PC-9 (cell line): ENCODE measurements around the gene LRP1B. TPM values are rescaled to one million over a fixed set of nuclear protein-coding genes. Genes with fewer than 3 reads are reported as not detected.

Experiments used
- BruUV-seq: library from RNA; stranded (reverse); fragments of 400-500 nt; replicated peaks from 2 replicates; lab custom pipeline; 2021; lab: Mats Ljungman, UMichigan
- CTCF ChIA-PET: fragments of 300-600 bp; sonication (Branson Sonifier 250); formaldehyde crosslinking; loops from one replicate; lab custom pipeline; 2022; ENCODE audit warnings: antibody characterized with exemption; lab: Charles Lee
- POLR2A ChIA-PET: fragments of 300-600 bp; sonication (Branson Sonifier 250); formaldehyde crosslinking; loops from one replicate; lab custom pipeline; 2022; ENCODE audit warnings: antibody characterized with exemption; ENCODE audit not compliant: unreplicated experiment; lab: Charles Lee
- DNase-seq, 2 experiments: peaks; one replicate each; pipeline versions ENCODE4 v3.0.0 to v3.0.0-alpha.2; 2015 to 2022; ENCODE audit warnings: mixed read lengths in 1 of 2
- H2AFZ ChIP-seq: fragments of 200-600 bp; sonication (generic); 2 replicates; pipeline ENCODE4 v1.8.1; 2017; ENCODE audit warnings: antibody characterized with exemption
- H3F3A ChIP-seq: fragments of 200-600 bp; sonication (generic); 2 replicates; pipeline ENCODE4 v1.8.1; 2017; ENCODE audit warnings: antibody characterized with exemption, mild to moderate bottlenecking, low read depth; ENCODE audit not compliant: insufficient read depth
- H3K27ac ChIP-seq: fragments of 200-600 bp; sonication (generic); 2 replicates; pipeline ENCODE4 v1.6.1; 2016; ENCODE audit warnings: mixed run types
- H3K27me3 ChIP-seq: fragments of 200-600 bp; sonication (generic); 2 replicates; pipeline ENCODE4 v1.6.1; 2016; ENCODE audit warnings: low read depth, mixed run types; ENCODE audit not compliant: insufficient read depth
- H3K36me3 ChIP-seq: fragments of 200-600 bp; sonication (generic); 2 replicates; pipeline ENCODE4 v1.6.1; 2016; ENCODE audit warnings: low read depth, mixed run types
- H3K4me1 ChIP-seq: fragments of 200-600 bp; sonication (generic); replicated peaks from 2 replicates; pipeline ENCODE4 v1.6.1; 2016; ENCODE audit warnings: mixed run types; ENCODE audit not compliant: insufficient read depth
- H3K4me2 ChIP-seq: fragments of 200-600 bp; sonication (generic); 2 replicates; pipeline ENCODE4 v1.6.1; 2017; ENCODE audit warnings: mixed run types
- H3K4me3 ChIP-seq: fragments of 200-600 bp; sonication (generic); 2 replicates; pipeline ENCODE4 v1.6.1; 2016; ENCODE audit warnings: mixed run types
- H3K79me2 ChIP-seq: fragments of 200-600 bp; sonication (generic); 2 replicates; pipeline ENCODE4 v1.6.1; 2017; ENCODE audit warnings: low read depth, mixed run types
- H3K9me2 ChIP-seq: fragments of 200-600 bp; sonication (generic); 2 replicates; pipeline ENCODE4 v1.8.1; 2017; ENCODE audit warnings: mild to moderate bottlenecking; ENCODE audit not compliant: insufficient read depth
- H3K9me3 ChIP-seq: fragments of 200-600 bp; sonication (generic); 2 replicates; pipeline ENCODE4 v1.8.1; 2016; ENCODE audit warnings: low read depth; ENCODE audit not compliant: insufficient read depth
- H4K20me1 ChIP-seq: fragments of 200-600 bp; sonication (generic); 2 replicates; pipeline ENCODE4 v1.8.1; 2017; ENCODE audit not compliant: insufficient read depth
- CTCF ChIP-seq: fragments of 200-600 bp; sonication (generic); conservative IDR thresholded peaks from 2 replicates; pipeline ENCODE4 v1.6.1; 2017; ENCODE audit warnings: mixed run types, antibody characterized with exemption, mild to moderate bottlenecking, moderate library complexity
- EZH2 ChIP-seq: fragments of 200-600 bp; sonication (generic); IDR thresholded peaks from 2 replicates; pipeline ENCODE4 v1.8.0; 2017; ENCODE audit warnings: antibody characterized with exemption, low read depth
- intact Hi-C: fragments of 100-400 bp; cut with micrococcal nuclease; formaldehyde crosslinking; loops from one replicate; pipeline ENCODE4 v1.10.0; 2022; ENCODE audit not compliant: unreplicated experiment
- total RNA-seq: library from RNA; stranded (reverse); gene quantifications from 2 replicates; pipeline ENCODE4 v1.2.3, GENCODE V29; 2021

Gene LRP1B
- total RNA-seq, 1 experiment from 2014 or later = 1.7 TPM

GRCh38 chr2:141620372-141620771 lies 510.4 kb downstream of the LRP1B start:
- Histone ChIP-seq H3K4me1 (no peaks in the 10 kb centered on the region), H3K4me2 (no peak overlapping the region), H3K27me3 (no peaks in the 10 kb centered on the region), H3K9me2 (no peaks in the 10 kb centered on the region), H2AFZ (no peak overlapping the region), H3K36me3 (no peaks in the 10 kb centered on the region), H4K20me1 (no peaks in the 10 kb centered on the region), H3K79me2 (no peaks in the 10 kb centered on the region), H3K4me3 (no peak overlapping the region), H3F3A (no peaks in the 10 kb centered on the region), H3K27ac (no peak overlapping the region), H3K9me3 (no peaks in the 10 kb centered on the region)
- POLR2A ChIA-PET = no interaction called here
- no peak for DNase-seq
- TF ChIP-seq EZH2 = no peak
- no peak for TF ChIP-seq CTCF
- CTCF ChIA-PET = no interaction called here
- no TSS peak for BruUV-seq
- intact Hi-C loops = no loop called here

GRCh38 chr2:141618457-141618856 lies 512.4 kb downstream of the LRP1B start:
- no peak for DNase-seq
- H4K20me1 ChIP-seq = no peaks in the 10 kb centered on the region
- H3K27ac ChIP-seq = no peak overlapping the region
- H3K9me3 ChIP-seq = no peaks in the 10 kb centered on the region
- no peak overlapping the region for H3K4me2 ChIP-seq
- H3K79me2 ChIP-seq = no peaks in the 10 kb centered on the region
- H3K9me2 ChIP-seq = no peaks in the 10 kb centered on the region
- H2AFZ ChIP-seq = no peak overlapping the region
- ChIA-PET CTCF (no interaction called here), POLR2A (no interaction called here)
- intact Hi-C loops = no loop called here
- BruUV-seq = no TSS peak
- H3K4me3 ChIP-seq = no peak overlapping the region
- no peaks in the 10 kb centered on the region for H3F3A ChIP-seq
- no peak for TF ChIP-seq CTCF
- no peak for TF ChIP-seq EZH2
- no peaks in the 10 kb centered on the region for H3K36me3 ChIP-seq
- H3K4me1 ChIP-seq = no peaks in the 10 kb centered on the region
- no peaks in the 10 kb centered on the region for H3K27me3 ChIP-seq

- Histone ChIP-seq H3K4me2 (no peak overlapping the region), H3F3A (no peaks in the 10 kb centered on the region), H3K9me2 (no peaks in the 10 kb centered on the region), H3K9me3 (no peaks in the 10 kb centered on the region), H3K4me3 (no peak overlapping the region), H2AFZ (no peak overlapping the region), H4K20me1 (no peaks in the 10 kb centered on the region), H3K27ac (no peak overlapping the region), H3K27me3 (no peaks in the 10 kb centered on the region), H3K4me1 (no peaks in the 10 kb centered on the region; the same call in 1 of the 2 replicates), H3K36me3 (no peaks in the 10 kb centered on the region), H3K79me2 (no peaks in the 10 kb centered on the region)
- no peak for DNase-seq
- intact Hi-C loops = no loop called here
- no TSS peak for BruUV-seq
- TF ChIP-seq CTCF (no peak), EZH2 (no peak)
- ChIA-PET POLR2A (no interaction called here), CTCF (no interaction called here)
Measured at GRCh38 chr2:141611981-141612380, 518.8 kb downstream of the LRP1B start.
